Mesenchymal stem cell (in vitro differentiated cells and primary cell): ENCODE data around the gene POU2AF1.

Source experiments
- DNase-seq: peaks from one replicate; pipeline ENCODE4 v3.0.0-alpha.2; 2013
- H2AFZ ChIP-seq: one replicate; pipeline ENCODE4 v1.6.1; 2013; ENCODE audit warnings: low read depth, mild to moderate bottlenecking, control low read depth, inconsistent platforms, low read length, moderate library complexity
- H2AK5ac ChIP-seq: 2 replicates; pipeline ENCODE4 v1.6.1; 2013; ENCODE audit warnings: low read length, moderate library complexity, mild to moderate bottlenecking, inconsistent platforms; ENCODE audit not compliant: severe bottlenecking
- H2BK120ac ChIP-seq: one replicate; pipeline ENCODE4 v1.6.1; 2013; ENCODE audit warnings: low read depth, mild to moderate bottlenecking, inconsistent platforms, low read length, moderate library complexity
- H2BK12ac ChIP-seq, 2 experiments: one replicate each; pipeline ENCODE4 v1.6.1; 2013; ENCODE audit warnings: inconsistent platforms in 2 of 2, low read length in 2 of 2, mild to moderate bottlenecking in 2 of 2, moderate library complexity in 2 of 2, control low read depth in 1 of 2
- H2BK15ac ChIP-seq: one replicate; pipeline ENCODE4 v1.6.1; 2013; ENCODE audit warnings: mild to moderate bottlenecking, low read depth, inconsistent platforms; ENCODE audit not compliant: poor library complexity, severe bottlenecking
- H2BK5ac ChIP-seq: 2 replicates; pipeline ENCODE4 v1.6.1; 2013; ENCODE audit warnings: low read depth, mild to moderate bottlenecking, low read length, control low read depth, inconsistent platforms; ENCODE audit not compliant: poor library complexity, severe bottlenecking
- H3K14ac ChIP-seq, 2 experiments: one replicate each; pipeline ENCODE4 v1.6.1; 2013; ENCODE audit warnings: inconsistent platforms in 2 of 2, low read length in 2 of 2, control low read depth in 1 of 2, mild to moderate bottlenecking in 1 of 2, moderate library complexity in 1 of 2
- H3K18ac ChIP-seq, 2 experiments: one replicate each; pipeline ENCODE4 v1.6.1; 2013; ENCODE audit warnings: inconsistent platforms in 2 of 2, low read length in 2 of 2, control low read depth in 1 of 2, low read depth in 1 of 2, mild to moderate bottlenecking in 1 of 2
- H3K23ac ChIP-seq, 2 experiments: one replicate each; pipeline ENCODE4 v1.6.1; 2013; ENCODE audit warnings: inconsistent platforms in 2 of 2, low read length in 2 of 2, mild to moderate bottlenecking in 2 of 2, moderate library complexity in 2 of 2, control low read depth in 1 of 2
- H3K27ac ChIP-seq: 2 replicates; pipeline ENCODE4 v1.5.1; 2013; ENCODE audit warnings: mild to moderate bottlenecking, moderate library complexity, low read length, control low read depth, inconsistent platforms; ENCODE audit not compliant: poor library complexity, severe bottlenecking
- H3K27me3 ChIP-seq, 2 experiments: 2 replicates each; pipeline versions ENCODE4 v1.6.1 to v1.7.0; 2013; ENCODE audit warnings: low read length in 2 of 2, mild to moderate bottlenecking in 2 of 2, moderate library complexity in 2 of 2, control low read depth in 1 of 2, inconsistent platforms in 1 of 2; ENCODE audit not compliant: control insufficient read depth in 1 of 2, insufficient read depth in 1 of 2
- H3K36me3 ChIP-seq, 2 experiments: 2 replicates each; pipeline versions ENCODE4 v1.6.1 to v1.7.0; 2013; ENCODE audit warnings: low read length in 2 of 2, control low read depth in 1 of 2, inconsistent platforms in 1 of 2, low read depth in 1 of 2, mild to moderate bottlenecking in 1 of 2; ENCODE audit not compliant: insufficient read depth in 2 of 2, control insufficient read depth in 1 of 2
- H3K4ac ChIP-seq, 2 experiments: one replicate each; pipeline ENCODE4 v1.6.1; 2013; ENCODE audit warnings: inconsistent platforms in 2 of 2, low read length in 2 of 2, mild to moderate bottlenecking in 2 of 2, moderate library complexity in 2 of 2, control low read depth in 1 of 2, low read depth in 1 of 2
- H3K4me1 ChIP-seq: 2 replicates; pipeline ENCODE4 v1.6.1; 2013; ENCODE audit warnings: low read depth, low read length, control low read depth; ENCODE audit not compliant: control insufficient read depth, insufficient read depth
- H3K4me2 ChIP-seq: 2 replicates; pipeline ENCODE4 v1.6.1; 2013; ENCODE audit warnings: low read length, mild to moderate bottlenecking, inconsistent platforms; ENCODE audit not compliant: poor library complexity, severe bottlenecking
- H3K4me3 ChIP-seq, 2 experiments: 2 replicates each; pipeline versions ENCODE4 v1.5.1 to v1.7.0; 2013; ENCODE audit warnings: low read length in 2 of 2, mild to moderate bottlenecking in 2 of 2, control low read depth in 1 of 2, low read depth in 1 of 2; ENCODE audit not compliant: insufficient read depth in 1 of 2
- H3K79me1 ChIP-seq: replicated peaks from 2 replicates; pipeline ENCODE4 v1.6.1; 2013; ENCODE audit warnings: mild to moderate bottlenecking, control low read depth, low read length, inconsistent platforms; ENCODE audit not compliant: poor library complexity, severe bottlenecking
- H3K9ac ChIP-seq: 2 replicates; pipeline ENCODE4 v1.7.0; 2013; ENCODE audit warnings: mild to moderate bottlenecking, low read length, moderate library complexity
- H3K9me3 ChIP-seq: 2 replicates; pipeline ENCODE4 v1.7.0; 2013; ENCODE audit warnings: mild to moderate bottlenecking, low read length; ENCODE audit not compliant: control insufficient read depth
- H4K8ac ChIP-seq: one replicate; pipeline ENCODE4 v1.6.1; 2013; ENCODE audit warnings: inconsistent platforms, mild to moderate bottlenecking, low read length, moderate library complexity
- H4K91ac ChIP-seq: one replicate; pipeline ENCODE4 v1.6.1; 2013; ENCODE audit warnings: mild to moderate bottlenecking, low read length, inconsistent platforms
- WGBS: methylation state at CpG from one replicate; pipeline ENCODE4 v1.1.7; 2013; ENCODE audit warnings: mixed read lengths; 5-methylcytosine and 5-hydroxymethylcytosine counted together

POU2AF1 gene

GRCh38 chr11:111361052-111361801, 17.8 kb downstream of the POU2AF1 start:
- no peaks in the 10 kb centered on the region for H3K36me3 ChIP-seq
- H3K79me1 ChIP-seq = no peaks in the 10 kb centered on the region
- no peak overlapping the region for H3K9ac ChIP-seq
- no peak overlapping the region for H3K4me2 ChIP-seq
- H2BK12ac ChIP-seq = no peak overlapping the region
- no peak overlapping the region for H2AK5ac ChIP-seq
- peaks cover 0 to 37% of the 10 kb centered on the region in 2 experiments for H3K27me3 ChIP-seq
- no peak overlapping the region for H3K14ac ChIP-seq
- no peak overlapping the region for H2AFZ ChIP-seq
- H3K4me3 ChIP-seq = no peak overlapping the region
- no peaks in the 10 kb centered on the region for H3K4me1 ChIP-seq
- H3K9me3 ChIP-seq = no peaks in the 10 kb centered on the region
- no peak overlapping the region for H3K27ac ChIP-seq
- no peak overlapping the region for H3K4ac ChIP-seq
- no peak overlapping the region for H3K23ac ChIP-seq
- DNase-seq = no peak
- H2BK15ac ChIP-seq = no peak overlapping the region
- H2BK120ac ChIP-seq = no peak overlapping the region
- no peak overlapping the region for H4K91ac ChIP-seq
- WGBS = 83% methylated on average over 4 of the region's 7 CpGs
- H2BK5ac ChIP-seq = no peak overlapping the region
- no peak overlapping the region for H4K8ac ChIP-seq
- H3K18ac ChIP-seq = no peak overlapping the region

GRCh38 chr11:111360150-111361043, 18.7 kb downstream of the POU2AF1 start:
- H3K18ac ChIP-seq = no peak overlapping the region
- DNase-seq = no peak
- WGBS = 80% methylated on average over 6 of the region's 6 CpGs
- H3K4me1 ChIP-seq = no peaks in the 10 kb centered on the region
- no peak overlapping the region for H3K9ac ChIP-seq
- H3K4me2 ChIP-seq = no peak overlapping the region
- H4K91ac ChIP-seq = no peak overlapping the region
- H3K23ac ChIP-seq = no peak overlapping the region
- H3K9me3 ChIP-seq = no peaks in the 10 kb centered on the region
- H3K4me3 ChIP-seq = no peak overlapping the region
- no peak overlapping the region for H2BK15ac ChIP-seq
- no peaks in the 10 kb centered on the region for H3K36me3 ChIP-seq
- peaks cover 0 to 34% of the 10 kb centered on the region in 2 experiments for H3K27me3 ChIP-seq
- no peak overlapping the region for H2AFZ ChIP-seq
- H3K79me1 ChIP-seq = no peaks in the 10 kb centered on the region
- no peak overlapping the region for H3K4ac ChIP-seq
- no peak overlapping the region for H3K27ac ChIP-seq
- H3K14ac ChIP-seq = no peak overlapping the region
- H2BK12ac ChIP-seq = no peak overlapping the region
- no peak overlapping the region for H2BK120ac ChIP-seq
- H2BK5ac ChIP-seq = no peak overlapping the region
- no peak overlapping the region for H2AK5ac ChIP-seq
- no peak overlapping the region for H4K8ac ChIP-seq

- Histone ChIP-seq H3K4me3 (no peak overlapping the region), H3K27me3 (peaks cover 0 to 25% of the 10 kb centered on the region in 2 experiments), H3K14ac (no peak overlapping the region), H4K8ac (no peak overlapping the region), H3K4me1 (no peaks in the 10 kb centered on the region), H3K36me3 (no peaks in the 10 kb centered on the region), H2AFZ (no peak overlapping the region), H3K27ac (no peak overlapping the region), H2BK12ac (no peak overlapping the region), H3K4me2 (no peak overlapping the region), H3K9ac (no peak overlapping the region), H3K23ac (no peak overlapping the region), H4K91ac (no peak overlapping the region), H2BK15ac (no peak overlapping the region), H2AK5ac (no peak overlapping the region), H3K18ac (no peak overlapping the region), H3K4ac (no peak overlapping the region), H3K9me3 (no peaks in the 10 kb centered on the region), H2BK120ac (no peak overlapping the region), H2BK5ac (no peak overlapping the region), H3K79me1 (no peaks in the 10 kb centered on the region)
- WGBS = 94% methylated on average over 7 of the region's 7 CpGs
- DNase-seq = no peak
Measured at GRCh38 chr11:111359223-111360149, 19.6 kb downstream of the POU2AF1 start.
